ENCODE measurements around the gene TCF3. TPM values are rescaled to one million over a fixed set of nuclear protein-coding genes. Genes with fewer than 3 reads are reported as not detected.

Gene TCF3
- total RNA-seq, 1 experiment from 2014 or later, result 304 TPM

DNA sequence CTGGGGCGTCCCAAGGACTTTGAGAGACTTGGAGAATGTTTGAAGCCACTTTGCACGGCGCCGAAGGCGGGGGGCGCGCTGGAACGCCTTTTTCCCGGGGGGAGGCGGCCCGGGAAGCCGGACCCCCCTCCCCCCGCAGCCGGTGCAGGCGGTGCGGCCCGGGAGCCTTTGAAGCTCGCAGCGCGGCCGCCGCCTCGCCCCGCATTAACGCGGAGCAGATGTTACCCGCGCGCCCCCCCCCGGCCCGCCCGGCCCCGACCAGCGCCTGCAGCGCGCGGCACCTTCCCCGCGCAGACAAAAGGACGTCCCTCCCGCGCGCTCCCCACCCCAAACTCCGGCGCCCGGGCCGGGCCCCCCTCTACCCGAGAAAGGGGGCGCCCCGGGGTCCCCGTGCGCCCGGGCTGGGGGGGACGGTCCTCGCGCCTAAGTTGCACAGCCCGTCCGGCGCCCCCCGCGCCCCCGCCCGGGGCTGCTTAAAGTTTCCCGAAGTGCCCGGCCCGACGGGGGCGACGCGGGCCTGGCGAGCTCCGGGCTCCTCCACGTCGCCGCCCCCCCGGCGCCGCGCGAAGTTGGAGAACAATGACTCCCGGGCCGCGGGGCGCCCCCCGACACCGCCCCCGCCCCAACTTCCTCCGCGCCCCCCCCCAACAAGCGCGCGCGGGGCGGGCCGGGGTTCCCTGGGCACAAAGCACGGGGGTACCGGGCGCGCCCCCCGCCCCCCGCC lies 685 bp downstream of the TCF3 start:
- Histone ChIP-seq H2BK15ac (ENCODE audit: low read depth, low read length) (no peak overlapping the region), H4K91ac (ENCODE audit: insufficient read length, low read depth, low read length) (no peak overlapping the region), H4K8ac (replicated peaks; ENCODE audit: insufficient read length, low read depth, low read length) (no peak overlapping the region), H3K23ac (ENCODE audit: insufficient read length, low read depth, low read length) (no peak overlapping the region), H4K20me1 (ENCODE audit: control insufficient read depth, insufficient read depth, insufficient read length) (no peaks in the 10 kb centered on the region), H3K79me2 (ENCODE audit: insufficient read depth, low read length) (peaks cover 9% of the 10 kb centered on the region; the same call in 1 of the 2 replicates), H3K18ac (ENCODE audit: insufficient read length, low read depth, low read length) (peak overlapping the region; percentile 84), H3K4me1 (ENCODE audit: insufficient read depth, low read length) (no peaks in the 10 kb centered on the region), H3T11ph (ENCODE audit: low read length) (no peak overlapping the region), H3K27ac (ENCODE audit: insufficient read length, low read depth, low read length) (no peak overlapping the region), H4K5ac (ENCODE audit: insufficient read length, low read depth, low read length) (no peak overlapping the region), H3K79me1 (ENCODE audit: insufficient read depth, low read depth, low read length, poor library complexity, severe bottlenecking) (peaks cover 9% of the 10 kb centered on the region), H3K14ac (ENCODE audit: insufficient read depth, low read length) (peak overlapping the region; percentile 45; the same call in 1 of the 2 replicates), H2BK20ac (ENCODE audit: low read depth, low read length, poor library complexity, severe bottlenecking) (no peak overlapping the region), H3K23me2 (ENCODE audit: insufficient read length, low read depth, low read length, poor library complexity, severe bottlenecking) (peaks cover 9% of the 10 kb centered on the region), H3K4me2 (ENCODE audit: insufficient read depth, insufficient read length, low read length) (peak overlapping the region; percentile 78), H2BK12ac (ENCODE audit: insufficient read length, low read depth, low read length) (no peak overlapping the region), H3K56ac (ENCODE audit: insufficient read length, low read depth, low read length) (no peak overlapping the region), H2BK5ac (ENCODE audit: insufficient read length, low read length) (no peak overlapping the region), H2AK5ac (ENCODE audit: insufficient read length, low read length) (no peak overlapping the region), H3K27me3 (ENCODE audit: insufficient read depth, low read length) (no peaks in the 10 kb centered on the region), H3K9me3 (ENCODE audit: control insufficient read depth, low read depth, low read length) (no peaks in the 10 kb centered on the region), H3K9ac (ENCODE audit: extremely low read depth, insufficient read length, low read length) (peak overlapping the region; percentile 62), H3K4ac (ENCODE audit: low read depth, low read length) (no peak overlapping the region), H2BK120ac (ENCODE audit: low read depth, low read length, poor library complexity, severe bottlenecking) (no peak overlapping the region), H2AFZ (ENCODE audit: low read length) (no peak overlapping the region)
- Mint-ChIP-seq H3K27me3 (ENCODE audit: low read depth) (peaks cover 6% of the 10 kb centered on the region; the same call in 1 of the 2 replicates), H3K36me3 (ENCODE audit: insufficient read depth in 1 of 3, low read depth in 3 of 3) (peaks cover 13 to 38% (median 24%) of the 10 kb centered on the region in 3 experiments), H3K27ac (peak overlapping the region; percentile 97 to 99 (median 98); a peak in 6 of 7 replicates), H3K9me3 (peaks cover 0 to 2% of the 10 kb centered on the region in 2 experiments; a peak in 2 of 5 replicates), H3K4me1 (peaks cover 10 to 21% of the 10 kb centered on the region in 2 experiments), H3K4me3 (peak overlapping the region; percentile 95 to 98)
- TF ChIP-seq CTCF (conservative IDR thresholded peaks at IDR 0.05), result no peak
- WGBS (ENCODE audit: extremely low coverage, insufficient read length, low lambda C conversion rate), result no CpG with 5 or more reads among the region's 101 CpGs
- no peak for DNase-seq

All from H9 (cell line).